Cardiac muscle cell (in vitro differentiated cells and primary cell): ENCODE measurements around the gene PTBP2. TPM values are rescaled to one million over a fixed set of nuclear protein-coding genes. Genes with fewer than 3 reads are reported as not detected.
A peak's percentile ranks its signal among the peaks of the same experiment; 100 is the strongest.
"Not testable (repeated sequence)": the region's sequence is repeated elsewhere in the genome, so short reads cannot be mapped to it uniquely, and the experiment has no call there.

Source experiments
- DNase-seq, 2 donors: peaks; one replicate each; pipeline versions ENCODE4 v3.0.0 to v3.0.0-alpha.2; 2010 to 2017; ENCODE audit warnings: low read depth in 1 of 2, low spot score in 1 of 2
- H3K27ac ChIP-seq: fragments of 200-600 bp; sonication (generic); 2 replicates; pipeline ENCODE4 v1.5.1; 2016
- H3K27me3 ChIP-seq: fragments of 200-600 bp; sonication (generic); 2 replicates; pipeline ENCODE4 v1.6.0; 2016; ENCODE audit warnings: control low read depth
- H3K36me3 ChIP-seq: fragments of 200-600 bp; sonication (generic); 2 replicates; pipeline ENCODE4 v1.5.1; 2016; ENCODE audit warnings: control low read depth
- H3K4me1 ChIP-seq: fragments of 200-600 bp; sonication (generic); 2 replicates; pipeline ENCODE4 v1.8.1; 2017; ENCODE audit warnings: low read depth, mild to moderate bottlenecking, mixed run types
- H3K4me3 ChIP-seq: fragments of 200-600 bp; sonication (generic); 2 replicates; pipeline ENCODE4 v1.5.1; 2016; ENCODE audit warnings: mild to moderate bottlenecking
- H3K9me3 ChIP-seq: fragments of 200-600 bp; sonication (generic); 2 replicates; pipeline ENCODE4 v1.5.1; 2017; ENCODE audit warnings: low read depth, mild to moderate bottlenecking, control low read depth
- polyA plus RNA-seq: library from polyadenylated mRNA; unstranded; fragments of >200 nt; fragmentation: Nextera tagmentation; extraction: Ambion mirVana; gene quantifications from 2 replicates; pipeline ENCODE4 v1.2.1, GENCODE V29; 2016
- total RNA-seq: library from RNA; depleted of rRNA; stranded (reverse); fragments of >200 nt; gene quantifications from 2 replicates; pipeline ENCODE4 v1.2.3, GENCODE V29; 2016
- TF ChIP-seq, protein P1 (sequence below): IDR thresholded peaks from 2 replicates; pipeline ENCODE4 v1.5.1; 2012; ENCODE audit warnings: low read depth, mild to moderate bottlenecking, low read length

The PTBP2 gene
- total and polyA plus RNA-seq, 2 experiments from 2014 or later = 37.1 to 89.6 TPM

- DNase-seq = no peak
- Histone ChIP-seq H3K9me3 (no peaks in the 10 kb centered on the region), H3K4me1 (no peaks in the 10 kb centered on the region), H3K27me3 (no peaks in the 10 kb centered on the region), H3K27ac (no peak overlapping the region), H3K4me3 (no peak overlapping the region), H3K36me3 (peaks cover 24% of the 10 kb centered on the region)
- TF ChIP-seq, protein P1, sequence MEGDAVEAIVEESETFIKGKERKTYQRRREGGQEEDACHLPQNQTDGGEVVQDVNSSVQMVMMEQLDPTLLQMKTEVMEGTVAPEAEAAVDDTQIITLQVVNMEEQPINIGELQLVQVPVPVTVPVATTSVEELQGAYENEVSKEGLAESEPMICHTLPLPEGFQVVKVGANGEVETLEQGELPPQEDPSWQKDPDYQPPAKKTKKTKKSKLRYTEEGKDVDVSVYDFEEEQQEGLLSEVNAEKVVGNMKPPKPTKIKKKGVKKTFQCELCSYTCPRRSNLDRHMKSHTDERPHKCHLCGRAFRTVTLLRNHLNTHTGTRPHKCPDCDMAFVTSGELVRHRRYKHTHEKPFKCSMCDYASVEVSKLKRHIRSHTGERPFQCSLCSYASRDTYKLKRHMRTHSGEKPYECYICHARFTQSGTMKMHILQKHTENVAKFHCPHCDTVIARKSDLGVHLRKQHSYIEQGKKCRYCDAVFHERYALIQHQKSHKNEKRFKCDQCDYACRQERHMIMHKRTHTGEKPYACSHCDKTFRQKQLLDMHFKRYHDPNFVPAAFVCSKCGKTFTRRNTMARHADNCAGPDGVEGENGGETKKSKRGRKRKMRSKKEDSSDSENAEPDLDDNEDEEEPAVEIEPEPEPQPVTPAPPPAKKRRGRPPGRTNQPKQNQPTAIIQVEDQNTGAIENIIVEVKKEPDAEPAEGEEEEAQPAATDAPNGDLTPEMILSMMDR = no peak
These were observed 26.5 kb downstream of the PTBP2 start for GRCh38 chr1:96748078-96748477.

- no peak overlapping the region for H3K4me3 ChIP-seq
- H3K36me3 ChIP-seq = peaks cover 33% of the 10 kb centered on the region
- TF ChIP-seq, protein P1 = no peak
- H3K27me3 ChIP-seq = no peaks in the 10 kb centered on the region
- DNase-seq = peak in 1 of 2 donors; percentile 12
- H3K9me3 ChIP-seq = no peaks in the 10 kb centered on the region
- H3K4me1 ChIP-seq = no peaks in the 10 kb centered on the region
- no peak overlapping the region for H3K27ac ChIP-seq
These were observed 28.0 kb downstream of the PTBP2 start for GRCh38 chr1:96749618-96750017.

- no peaks in the 10 kb centered on the region for H3K9me3 ChIP-seq
- peaks cover 49% of the 10 kb centered on the region for H3K36me3 ChIP-seq
- TF ChIP-seq, protein P1 = no peak
These were observed 30.8 kb downstream of the PTBP2 start for GRCh38 chr1:96752394-96752793.

GRCh38 chr1:96756789-96757188 is 35.2 kb downstream of the PTBP2 start:
- Histone ChIP-seq H3K9me3 (no peaks in the 10 kb centered on the region), H3K27me3 (no peaks in the 10 kb centered on the region), H3K27ac (no peak overlapping the region), H3K4me3 (no peak overlapping the region), H3K4me1 (no peaks in the 10 kb centered on the region), H3K36me3 (peaks cover 49% of the 10 kb centered on the region)
- peak in 1 of 2 donors; percentile 13 for DNase-seq
- TF ChIP-seq, protein P1 = no peak

More at GRCh38 chr1:96752394-96752793, 30.8 kb downstream of the PTBP2 start:
- H3K4me3 ChIP-seq = no peak overlapping the region
- no peak for DNase-seq
- H3K27me3 ChIP-seq = no peaks in the 10 kb centered on the region
- H3K4me1 ChIP-seq = no peaks in the 10 kb centered on the region
- no peak overlapping the region for H3K27ac ChIP-seq

GRCh38 chr1:96762586-96762985 is 41.0 kb downstream of the PTBP2 start:
- not testable (repeated sequence) for H3K27ac ChIP-seq, H3K27me3 ChIP-seq, H3K4me1 ChIP-seq, H3K9me3 ChIP-seq, H3K4me3 ChIP-seq, DNase-seq
- H3K36me3 ChIP-seq = peaks cover 12% of the 10 kb centered on the region

GRCh38 chr1:96763514-96763913 is 41.9 kb downstream of the PTBP2 start:
- Histone ChIP-seq H3K4me3 (no peak overlapping the region), H3K9me3 (no peaks in the 10 kb centered on the region), H3K27me3 (no peaks in the 10 kb centered on the region), H3K4me1 (no peaks in the 10 kb centered on the region), H3K27ac (no peak overlapping the region), H3K36me3 (peaks cover 12% of the 10 kb centered on the region)
- no peak for DNase-seq
- TF ChIP-seq, protein P1 = no peak
